GM18907 (cell line): ENCODE measurements around the gene C14orf132.

Source experiments
- ATAC-seq: cut with Tn5 transposase; IDR thresholded peaks from one replicate; pipeline ENCODE4 v1.9.1; 2021; ENCODE audit warnings: mild to moderate bottlenecking, moderate library complexity; ENCODE audit not compliant: unreplicated experiment

Gene C14orf132

GRCh38 chr14:96081767-96082400, 42.7 kb downstream of the C14orf132 start:
- no peak for ATAC-seq

- no peak for ATAC-seq
Measured at GRCh38 chr14:96082420-96083300, 43.5 kb downstream of the C14orf132 start.

DNA sequence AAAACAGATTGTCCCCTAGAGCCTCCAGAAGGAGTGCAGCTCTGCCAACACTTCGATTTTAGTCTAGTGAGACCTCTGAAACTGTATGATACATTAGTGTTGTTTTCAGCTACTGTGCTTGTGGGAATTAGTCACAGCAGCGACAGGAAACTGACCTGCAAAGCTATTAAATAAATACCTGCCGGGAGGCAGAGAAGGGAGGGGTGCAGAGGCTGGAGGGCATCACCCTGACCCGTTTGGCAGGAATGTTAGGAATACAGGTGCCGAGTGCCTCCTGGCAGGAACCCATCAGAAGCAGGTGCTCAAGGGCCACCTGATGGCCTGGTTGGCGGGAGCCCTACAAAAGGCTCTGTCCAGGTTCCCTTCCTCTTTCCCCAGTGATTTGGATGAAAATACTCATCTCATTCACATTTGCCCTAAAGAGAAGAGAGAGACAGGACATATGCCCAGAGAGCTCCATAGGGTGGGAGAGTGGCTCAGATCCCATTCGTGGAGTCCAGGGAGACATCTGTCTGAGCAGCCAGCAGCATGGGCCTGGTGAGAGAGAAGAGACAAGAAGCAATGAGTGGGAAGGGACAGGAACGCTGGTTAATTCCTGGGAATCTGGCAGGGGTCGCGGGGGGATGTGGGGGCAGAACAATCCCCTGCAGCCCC, 44.6 kb downstream of the C14orf132 start:
- ATAC-seq = no peak

DNA sequence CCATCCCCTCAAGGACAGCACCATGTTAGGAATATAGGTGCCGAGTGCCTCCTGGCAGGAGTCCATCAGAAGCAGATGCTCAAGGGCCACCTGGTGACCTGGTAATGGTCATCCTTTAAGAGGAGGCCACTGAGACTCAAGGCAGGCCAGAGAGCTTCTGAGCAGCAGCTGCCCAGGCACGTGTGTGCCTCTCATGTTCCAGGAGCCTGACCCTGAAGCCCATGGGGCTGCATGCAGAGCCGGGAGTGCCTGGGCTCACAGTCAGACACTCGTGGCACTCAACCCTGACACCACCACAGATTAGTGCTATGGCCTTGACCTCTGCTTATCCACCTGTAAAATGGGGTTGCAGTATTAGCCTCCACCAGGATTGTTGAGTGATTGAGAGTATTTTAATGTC, 45.6 kb downstream of the C14orf132 start:
- ATAC-seq = no peak

GRCh38 chr14:96085369-96085768, 46.2 kb downstream of the C14orf132 start:
- no peak for ATAC-seq

DNA sequence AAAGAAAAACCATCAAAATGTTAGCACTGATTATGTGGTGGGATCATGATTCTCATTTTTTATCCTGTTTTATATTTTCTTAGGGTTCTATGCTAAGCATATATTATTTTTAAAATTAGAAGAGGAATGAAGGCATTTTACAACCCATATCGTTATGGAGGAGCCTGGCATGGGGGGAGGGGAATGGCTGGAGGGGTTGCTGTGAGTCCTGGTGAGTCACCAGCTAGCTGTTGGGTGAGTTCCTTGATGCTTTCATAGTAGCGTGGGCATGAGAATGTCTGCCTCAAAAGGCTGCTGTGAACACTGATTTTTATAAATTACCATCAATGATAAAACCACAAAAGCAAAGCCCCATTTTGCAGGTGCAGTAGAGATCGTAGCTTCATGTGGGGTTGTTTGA, 46.9 kb downstream of the C14orf132 start:
- ATAC-seq = no peak

DNA sequence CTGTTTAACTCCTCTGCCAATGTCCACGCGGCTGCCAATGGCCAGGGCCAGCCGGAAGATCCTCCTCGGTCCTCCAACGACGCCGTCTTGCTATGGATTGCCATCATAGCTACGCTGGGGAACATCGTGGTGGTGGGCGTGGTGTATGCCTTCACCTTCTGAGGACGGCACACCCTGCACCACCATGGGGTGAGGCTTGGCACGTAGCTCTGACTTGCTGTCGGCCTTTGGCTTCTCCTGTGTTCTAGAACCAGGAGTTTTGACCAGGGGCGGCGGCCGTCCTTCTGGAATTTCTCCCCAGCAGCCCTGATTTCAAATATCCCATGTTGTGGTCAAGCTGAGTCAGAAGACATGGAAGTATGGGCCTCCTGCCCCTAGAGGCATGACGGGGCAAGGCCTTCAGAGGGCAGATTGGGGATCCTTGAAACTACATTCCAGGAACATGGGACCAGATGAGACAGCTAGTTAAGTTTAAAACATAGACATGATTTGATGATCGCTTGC, 47.5 kb downstream of the C14orf132 start:
- no peak for ATAC-seq

DNA sequence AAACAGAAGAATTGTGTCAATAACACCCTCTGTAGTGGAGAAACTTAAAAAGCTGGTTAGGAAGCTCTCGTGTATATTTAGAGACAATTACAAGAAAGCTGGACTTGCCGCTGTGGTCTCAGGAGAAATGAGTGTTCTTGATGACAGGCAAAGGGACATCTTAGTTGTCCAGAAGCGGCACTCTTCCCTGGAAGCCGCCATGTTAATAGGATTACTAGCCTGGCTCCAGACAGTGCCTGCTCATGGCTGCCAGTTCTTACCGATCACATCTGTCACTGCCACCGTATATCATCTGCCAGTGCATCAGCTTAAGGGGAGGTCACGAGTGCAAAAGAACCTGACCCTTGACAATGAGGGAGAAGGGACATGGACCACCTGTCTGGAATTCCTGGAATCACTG, 48.9 kb downstream of the C14orf132 start:
- ATAC-seq = no peak

GRCh38 chr14:96088481-96088880, 49.3 kb downstream of the C14orf132 start:
- ATAC-seq = no peak

DNA sequence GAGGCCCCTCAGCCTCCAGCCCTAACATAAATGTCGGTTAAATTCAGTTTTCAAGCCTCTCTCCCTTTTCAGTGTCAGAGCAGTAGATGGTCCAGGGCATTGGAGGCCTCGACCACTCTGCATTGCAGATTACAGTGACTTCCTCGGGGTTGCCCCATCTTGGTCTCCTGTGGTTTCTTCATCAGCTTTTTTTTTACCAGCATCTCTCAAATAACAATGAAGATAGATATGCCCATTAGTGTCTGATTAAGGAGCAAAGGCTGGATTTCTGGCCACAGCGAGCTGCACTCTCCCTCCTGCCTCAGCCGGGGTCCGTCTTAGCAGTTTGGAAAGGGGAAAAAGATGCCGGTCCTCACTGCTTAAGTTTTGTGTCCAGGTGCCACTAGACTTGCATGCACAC, 49.7 kb downstream of the C14orf132 start:
- no peak for ATAC-seq

- ATAC-seq = no peak
Measured at GRCh38 chr14:96089401-96089800, 50.2 kb downstream of the C14orf132 start.

DNA sequence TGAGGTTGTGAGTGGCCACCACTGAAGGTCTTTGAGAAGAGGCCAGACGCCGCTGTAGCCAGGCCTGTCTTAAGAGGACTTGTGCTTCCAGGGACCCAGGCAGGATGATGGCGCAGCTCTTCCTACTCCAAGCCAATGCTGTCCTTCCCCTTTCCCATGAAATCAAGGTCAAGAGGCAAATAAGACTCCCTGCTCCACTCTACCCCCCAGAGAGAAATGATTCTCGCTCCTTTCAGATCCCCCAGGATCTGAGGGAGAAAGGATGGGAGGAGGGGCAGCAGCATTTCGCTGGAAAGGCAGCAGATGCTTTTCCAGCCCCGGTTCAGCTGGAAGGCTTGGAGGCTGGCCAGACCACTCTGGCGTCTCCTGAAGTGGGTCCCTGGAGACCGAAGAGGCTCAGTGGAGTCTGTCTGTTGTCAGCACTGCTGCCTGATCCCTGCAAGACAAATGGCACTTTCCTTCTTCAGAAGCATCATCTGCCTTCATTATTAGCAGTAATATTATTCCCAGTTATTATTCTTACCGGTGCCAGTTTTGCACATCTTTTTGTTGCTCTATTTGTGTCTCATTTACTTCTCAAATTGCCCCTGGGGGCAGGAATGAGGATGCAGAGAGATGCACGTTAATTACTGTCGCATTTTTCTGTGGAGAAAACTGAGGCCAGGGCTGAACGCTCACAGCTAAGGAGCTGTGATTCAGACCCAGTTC, 51.4 kb downstream of the C14orf132 start:
- no peak for ATAC-seq

GRCh38 chr14:96091149-96091693, 52.1 kb downstream of the C14orf132 start:
- no peak for ATAC-seq

DNA sequence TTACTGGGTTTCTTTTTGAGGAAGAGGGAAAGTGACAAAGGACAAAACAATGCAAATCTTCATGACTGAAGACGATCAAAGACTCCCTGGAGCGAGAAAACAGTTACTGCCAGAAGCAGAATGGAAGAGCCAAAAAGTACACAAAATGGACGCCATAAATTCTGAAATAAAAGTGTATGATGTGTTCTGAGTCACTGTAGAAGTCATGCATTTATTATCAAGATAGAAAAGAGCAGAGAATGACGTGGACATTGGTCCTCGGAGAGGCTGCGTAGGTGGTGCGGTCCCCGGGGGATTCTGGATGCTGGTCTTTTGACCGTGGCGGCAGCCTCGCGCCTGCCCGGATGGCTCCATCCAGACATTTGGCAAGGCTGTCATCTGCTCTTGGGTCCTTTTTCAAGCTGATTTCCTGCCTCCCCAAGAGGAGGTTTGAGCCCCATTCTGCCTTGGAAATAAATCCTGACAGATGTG, 52.8 kb downstream of the C14orf132 start:
- ATAC-seq = no peak

DNA sequence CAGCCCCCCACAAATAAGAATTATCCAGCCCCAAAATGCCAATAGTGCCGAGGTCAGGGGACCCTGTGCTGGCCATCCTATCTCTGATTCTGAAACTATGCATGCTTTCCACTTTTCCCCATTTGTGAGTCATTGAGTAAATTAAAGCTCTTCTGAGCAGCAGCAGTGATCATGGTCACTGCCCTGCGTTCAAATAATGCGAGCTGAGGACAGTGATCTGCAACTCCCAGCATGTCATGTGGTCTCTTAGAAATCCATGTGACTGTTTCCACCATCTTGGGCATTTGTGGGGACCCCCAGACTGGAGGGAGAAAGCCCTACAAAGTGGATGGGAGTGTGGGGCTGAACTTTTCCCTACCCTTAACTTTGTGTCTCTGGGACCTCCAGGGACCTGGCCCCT, 53.8 kb downstream of the C14orf132 start:
- ATAC-seq = no peak

GRCh38 chr14:96094211-96094610, 55.0 kb downstream of the C14orf132 start:
- ATAC-seq = no peak

DNA sequence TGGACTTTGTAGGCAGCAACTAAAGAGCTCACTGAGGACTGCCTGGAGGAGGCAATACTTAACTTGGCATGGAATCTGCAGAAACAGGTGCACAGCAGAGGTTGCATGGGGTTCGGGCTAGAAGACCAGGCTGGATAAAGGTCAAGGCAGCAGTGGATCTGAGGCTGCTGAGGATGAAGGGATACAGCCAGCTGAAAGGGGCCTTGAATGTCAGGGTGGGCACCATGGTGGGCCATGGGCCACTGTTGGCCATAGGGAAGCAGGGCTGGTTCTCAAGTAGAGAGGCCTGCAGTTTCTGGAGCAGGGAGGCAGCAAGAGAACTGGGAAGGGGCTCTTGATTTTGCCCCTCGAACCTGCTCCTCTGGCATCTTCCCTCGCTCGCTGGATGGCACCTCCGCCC, 55.5 kb downstream of the C14orf132 start:
- no peak for ATAC-seq

- no peak for ATAC-seq
Measured at GRCh38 chr14:96095058-96095457, 55.9 kb downstream of the C14orf132 start.

- ATAC-seq = no peak
Measured at GRCh38 chr14:96095581-96096476, 56.7 kb downstream of the C14orf132 start.
